ENCODE results near the gene APOB. TPM values are rescaled to one million over a fixed set of nuclear protein-coding genes. Genes with fewer than 3 reads are reported as not detected.
A peak's percentile ranks its signal among the peaks of the same experiment; 100 is the strongest.

APOB gene
- total RNA-seq, 1 experiment from 2014 or later: 1.5 TPM

DNA sequence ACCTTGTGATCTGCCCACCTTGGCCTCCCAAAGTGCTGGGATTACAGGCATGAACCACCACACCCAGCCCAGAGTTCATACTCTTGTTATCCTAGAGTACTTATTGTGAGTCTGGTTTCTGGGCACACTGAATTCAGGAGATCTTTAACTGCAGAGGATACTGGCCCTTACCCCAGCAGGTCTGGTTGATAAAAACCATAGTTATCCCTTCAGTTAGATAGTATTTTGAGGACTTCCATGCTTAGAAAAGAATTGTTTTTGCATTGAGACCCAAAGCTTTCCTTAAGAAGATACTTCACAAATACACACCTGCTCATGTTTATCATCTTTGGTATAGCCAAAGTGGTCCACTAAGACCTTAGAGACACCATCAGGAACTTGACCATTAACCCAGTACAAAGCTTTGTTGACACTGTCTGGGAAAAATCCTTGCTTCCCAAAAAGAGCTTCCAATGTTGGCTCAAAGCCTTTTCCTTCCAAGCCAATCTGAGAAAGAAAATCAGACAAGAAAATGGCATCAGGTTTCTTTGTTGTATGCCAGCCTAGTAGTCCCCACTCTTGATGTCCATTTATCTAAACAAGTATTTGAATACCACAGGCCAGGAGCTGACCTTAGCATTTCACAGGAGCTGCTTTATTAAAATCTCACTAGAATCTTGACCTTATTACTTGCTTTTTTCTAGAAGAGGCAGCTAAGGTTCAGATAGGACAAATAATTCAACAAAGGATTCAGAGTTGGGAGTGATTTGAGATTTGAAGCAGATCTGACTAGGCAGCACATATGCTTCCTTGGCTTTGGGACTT is 17.2 kb downstream of the APOB start:
- no peak for ATAC-seq
- no peak overlapping the region for H3K4me3 Mint-ChIP-seq
- POLR2A ChIA-PET: interaction anchor here (0.7 kb wide), 1 partner anchor 20 kb away, joined by 5 read pairs; no protein-coding TSS in a partner anchor
- H3K36me3 Mint-ChIP-seq: no peaks in the 10 kb centered on the region
- no peak for TF ChIP-seq ZNF423 (CRISPR knock-in tag; IDR thresholded peaks at IDR 0.05)
- TF ChIP-seq, protein P1, sequence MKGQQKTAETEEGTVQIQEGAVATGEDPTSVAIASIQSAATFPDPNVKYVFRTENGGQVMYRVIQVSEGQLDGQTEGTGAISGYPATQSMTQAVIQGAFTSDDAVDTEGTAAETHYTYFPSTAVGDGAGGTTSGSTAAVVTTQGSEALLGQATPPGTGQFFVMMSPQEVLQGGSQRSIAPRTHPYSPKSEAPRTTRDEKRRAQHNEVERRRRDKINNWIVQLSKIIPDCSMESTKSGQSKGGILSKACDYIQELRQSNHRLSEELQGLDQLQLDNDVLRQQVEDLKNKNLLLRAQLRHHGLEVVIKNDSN (CRISPR knock-in tag; IDR thresholded peaks at IDR 0.05): no peak
- no peak for TF ChIP-seq ZNF396 (CRISPR knock-in tag; IDR thresholded peaks at IDR 0.05; ENCODE audit: borderline replicate concordance)
- H3K9me3 Mint-ChIP-seq: no peaks in the 10 kb centered on the region
- no peak overlapping the region for H3K27ac Mint-ChIP-seq
- CTCF ChIA-PET: interaction anchor here (1.3 to 3.4 kb wide), 6 partner anchors 29 to 375 kb away, joined by 5 to 18 read pairs (median 8); no protein-coding TSS in a partner anchor
- no peaks in the 10 kb centered on the region for H3K27me3 Mint-ChIP-seq (ENCODE audit: low read depth)
- no peak for DNase-seq (ENCODE audit: low spot score)
- H3K4me1 Mint-ChIP-seq: no peaks in the 10 kb centered on the region

DNA sequence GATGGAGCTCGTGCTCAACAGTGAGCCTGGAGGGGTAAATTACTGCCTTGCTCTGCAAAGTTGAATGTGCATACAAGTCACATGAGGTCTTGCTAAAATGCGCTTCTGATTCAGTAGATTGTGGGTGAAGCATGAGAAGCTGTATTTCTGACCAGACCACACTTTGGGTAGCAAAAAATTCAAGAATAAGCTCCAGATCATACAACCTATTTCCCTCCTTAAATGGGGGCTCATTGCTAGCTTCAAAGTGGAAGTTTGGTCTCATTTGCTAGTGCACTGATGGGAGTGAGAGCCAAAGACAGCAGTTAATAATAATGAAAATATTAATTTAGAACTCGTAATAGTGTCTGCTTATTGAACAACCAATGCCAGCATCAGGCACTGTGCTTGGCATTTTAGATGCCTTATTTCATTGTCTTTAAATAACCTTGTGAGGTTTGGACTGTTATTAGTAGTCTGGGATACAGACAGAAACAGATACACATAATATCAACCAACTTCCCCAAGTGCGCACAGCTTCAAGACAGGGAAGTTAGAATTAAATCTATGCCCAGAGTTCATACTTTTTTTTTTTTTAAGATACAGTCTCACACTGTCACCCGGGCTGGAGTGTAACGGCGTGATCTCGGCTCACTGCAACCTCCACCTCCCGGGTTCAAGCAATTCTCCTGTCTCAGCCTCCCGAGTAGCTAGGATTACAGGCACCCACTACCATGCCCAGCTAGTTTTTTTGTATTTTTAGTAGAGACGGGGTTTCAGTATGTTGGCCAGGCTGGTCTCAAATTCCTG is 18.0 kb downstream of the APOB start:
- Mint-ChIP-seq H3K27me3 (ENCODE audit: low read depth) (no peaks in the 10 kb centered on the region), H3K36me3 (no peaks in the 10 kb centered on the region), H3K27ac (0 out of 2 replicates have a peak overlapping the region, but pooled peaks have one; percentile 21), H3K4me3 (no peak overlapping the region), H3K4me1 (no peaks in the 10 kb centered on the region), H3K9me3 (no peaks in the 10 kb centered on the region)
- ChIA-PET POLR2A (no interaction called here), CTCF (interaction anchor here (0.9 to 3.4 kb wide), 6 partner anchors 34 to 364 kb away, joined by 3 to 16 read pairs (median 6); no protein-coding TSS in a partner anchor)
- TF ChIP-seq, protein P2, sequence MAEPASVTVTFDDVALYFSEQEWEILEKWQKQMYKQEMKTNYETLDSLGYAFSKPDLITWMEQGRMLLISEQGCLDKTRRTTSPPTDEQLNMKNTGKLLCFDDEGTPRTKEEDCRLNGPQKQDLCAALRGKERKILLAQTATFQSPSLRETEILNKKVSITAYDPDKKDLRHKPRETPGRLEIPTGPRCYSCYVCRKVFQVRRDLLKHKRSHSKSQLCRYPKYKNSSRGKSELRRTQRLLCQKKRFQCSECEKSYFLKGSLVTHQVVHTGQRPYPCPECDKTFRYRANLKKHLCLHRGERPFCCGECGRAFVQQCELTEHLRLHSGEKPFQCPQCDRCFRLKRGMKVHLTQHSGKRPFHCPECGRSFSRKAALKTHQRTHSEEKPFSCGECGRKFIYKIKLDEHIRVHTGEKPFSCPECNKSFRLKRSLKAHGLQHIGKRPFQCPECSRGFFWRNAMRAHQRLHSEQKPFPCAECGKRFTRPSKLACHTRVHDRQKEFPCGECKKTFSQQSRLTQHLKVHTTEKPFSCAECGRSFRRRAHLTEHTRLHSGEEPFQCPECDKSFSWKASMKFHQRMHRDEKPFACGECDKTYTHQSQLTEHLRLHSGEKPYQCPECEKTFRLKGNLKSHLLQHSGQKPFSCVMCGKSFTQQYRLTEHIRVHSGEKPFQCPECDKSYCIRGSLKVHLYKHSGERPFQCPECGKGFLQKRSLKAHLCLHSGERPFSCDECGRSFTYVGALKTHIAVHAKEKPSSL (CRISPR knock-in tag; conservative IDR thresholded peaks at IDR 0.05): no peak
- TF ChIP-seq MXD4 (CRISPR knock-in tag; IDR thresholded peaks at IDR 0.05; ENCODE audit: borderline replicate concordance): no peak
- ATAC-seq (no peak), DNase-seq (ENCODE audit: low spot score) (no peak)

DNA sequence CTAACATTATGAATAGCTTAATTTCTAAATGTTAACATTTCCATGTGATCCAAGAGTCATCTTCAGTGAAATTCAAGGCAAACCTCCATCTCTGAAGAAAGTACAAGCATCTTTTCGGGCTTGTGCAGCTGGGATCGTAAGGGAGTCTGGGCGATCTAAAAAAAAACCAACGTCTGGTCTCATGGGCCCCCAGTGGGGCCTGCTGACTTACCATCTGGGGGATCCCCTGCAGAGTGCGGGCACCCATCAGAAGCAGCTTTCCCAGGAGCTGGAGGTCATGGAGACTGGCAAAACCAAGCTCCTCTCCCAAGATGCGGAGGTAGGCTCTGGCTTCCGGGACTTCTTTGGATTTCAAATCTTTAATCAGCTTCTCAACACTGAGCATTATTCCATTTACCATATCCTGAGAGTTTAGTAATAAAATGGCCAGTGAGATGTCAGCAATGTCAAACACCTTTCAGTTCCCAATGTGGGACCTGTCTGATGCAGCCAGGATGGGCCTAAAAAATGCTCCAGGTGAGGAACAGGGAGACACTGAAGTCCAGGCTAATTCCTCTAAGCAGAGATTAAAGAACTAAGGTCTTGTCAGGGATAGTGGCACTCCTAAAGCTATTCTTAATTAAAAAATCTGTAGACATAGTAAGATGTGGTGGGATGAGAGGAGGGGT is 19.0 kb downstream of the APOB start:
- DNase-seq (ENCODE audit: low spot score): no peak
- no peaks in the 10 kb centered on the region for H3K36me3 Mint-ChIP-seq
- H3K4me3 Mint-ChIP-seq: no peak overlapping the region
- H3K4me1 Mint-ChIP-seq: no peaks in the 10 kb centered on the region
- H3K27ac Mint-ChIP-seq: no peak overlapping the region
- POLR2A ChIA-PET: no interaction called here
- no peaks in the 10 kb centered on the region for H3K27me3 Mint-ChIP-seq (ENCODE audit: low read depth)
- H3K9me3 Mint-ChIP-seq: no peaks in the 10 kb centered on the region
- CTCF ChIA-PET: interaction anchor here (1.1 to 1.9 kb wide), 4 partner anchors 62 to 364 kb away, joined by 3 to 9 read pairs (median 4); no protein-coding TSS in a partner anchor
- ATAC-seq: no peak
- TF ChIP-seq, protein P2 (CRISPR knock-in tag; conservative IDR thresholded peaks at IDR 0.05): no peak
- TF ChIP-seq, protein P3, sequence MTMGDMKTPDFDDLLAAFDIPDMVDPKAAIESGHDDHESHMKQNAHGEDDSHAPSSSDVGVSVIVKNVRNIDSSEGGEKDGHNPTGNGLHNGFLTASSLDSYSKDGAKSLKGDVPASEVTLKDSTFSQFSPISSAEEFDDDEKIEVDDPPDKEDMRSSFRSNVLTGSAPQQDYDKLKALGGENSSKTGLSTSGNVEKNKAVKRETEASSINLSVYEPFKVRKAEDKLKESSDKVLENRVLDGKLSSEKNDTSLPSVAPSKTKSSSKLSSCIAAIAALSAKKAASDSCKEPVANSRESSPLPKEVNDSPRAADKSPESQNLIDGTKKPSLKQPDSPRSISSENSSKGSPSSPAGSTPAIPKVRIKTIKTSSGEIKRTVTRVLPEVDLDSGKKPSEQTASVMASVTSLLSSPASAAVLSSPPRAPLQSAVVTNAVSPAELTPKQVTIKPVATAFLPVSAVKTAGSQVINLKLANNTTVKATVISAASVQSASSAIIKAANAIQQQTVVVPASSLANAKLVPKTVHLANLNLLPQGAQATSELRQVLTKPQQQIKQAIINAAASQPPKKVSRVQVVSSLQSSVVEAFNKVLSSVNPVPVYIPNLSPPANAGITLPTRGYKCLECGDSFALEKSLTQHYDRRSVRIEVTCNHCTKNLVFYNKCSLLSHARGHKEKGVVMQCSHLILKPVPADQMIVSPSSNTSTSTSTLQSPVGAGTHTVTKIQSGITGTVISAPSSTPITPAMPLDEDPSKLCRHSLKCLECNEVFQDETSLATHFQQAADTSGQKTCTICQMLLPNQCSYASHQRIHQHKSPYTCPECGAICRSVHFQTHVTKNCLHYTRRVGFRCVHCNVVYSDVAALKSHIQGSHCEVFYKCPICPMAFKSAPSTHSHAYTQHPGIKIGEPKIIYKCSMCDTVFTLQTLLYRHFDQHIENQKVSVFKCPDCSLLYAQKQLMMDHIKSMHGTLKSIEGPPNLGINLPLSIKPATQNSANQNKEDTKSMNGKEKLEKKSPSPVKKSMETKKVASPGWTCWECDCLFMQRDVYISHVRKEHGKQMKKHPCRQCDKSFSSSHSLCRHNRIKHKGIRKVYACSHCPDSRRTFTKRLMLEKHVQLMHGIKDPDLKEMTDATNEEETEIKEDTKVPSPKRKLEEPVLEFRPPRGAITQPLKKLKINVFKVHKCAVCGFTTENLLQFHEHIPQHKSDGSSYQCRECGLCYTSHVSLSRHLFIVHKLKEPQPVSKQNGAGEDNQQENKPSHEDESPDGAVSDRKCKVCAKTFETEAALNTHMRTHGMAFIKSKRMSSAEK (CRISPR knock-in tag; IDR thresholded peaks at IDR 0.05; ENCODE audit: borderline replicate concordance): no peak
- no peak for TF ChIP-seq RELA (CRISPR knock-in tag; IDR thresholded peaks at IDR 0.05; ENCODE audit: borderline replicate concordance)
- no peak for TF ChIP-seq TEAD1 (CRISPR knock-in tag; IDR thresholded peaks at IDR 0.05)
- TF ChIP-seq SOX15 (CRISPR knock-in tag; IDR thresholded peaks at IDR 0.05): no peak
- no peak for TF ChIP-seq OVOL2 (CRISPR knock-in tag; IDR thresholded peaks at IDR 0.05; ENCODE audit: borderline replicate concordance)
- no peak for TF ChIP-seq NR2C2 (CRISPR knock-in tag; IDR thresholded peaks at IDR 0.05)
- TF ChIP-seq HMGA2 (CRISPR knock-in tag; IDR thresholded peaks at IDR 0.05): no peak
- no peak for TF ChIP-seq ETV6 (CRISPR knock-in tag; IDR thresholded peaks at IDR 0.05)
- TF ChIP-seq, protein P4, sequence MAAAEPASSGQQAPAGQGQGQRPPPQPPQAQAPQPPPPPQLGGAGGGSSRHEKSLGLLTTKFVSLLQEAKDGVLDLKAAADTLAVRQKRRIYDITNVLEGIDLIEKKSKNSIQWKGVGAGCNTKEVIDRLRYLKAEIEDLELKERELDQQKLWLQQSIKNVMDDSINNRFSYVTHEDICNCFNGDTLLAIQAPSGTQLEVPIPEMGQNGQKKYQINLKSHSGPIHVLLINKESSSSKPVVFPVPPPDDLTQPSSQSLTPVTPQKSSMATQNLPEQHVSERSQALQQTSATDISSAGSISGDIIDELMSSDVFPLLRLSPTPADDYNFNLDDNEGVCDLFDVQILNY (CRISPR knock-in tag; IDR thresholded peaks at IDR 0.05): no peak
- TF ChIP-seq, protein P5, sequence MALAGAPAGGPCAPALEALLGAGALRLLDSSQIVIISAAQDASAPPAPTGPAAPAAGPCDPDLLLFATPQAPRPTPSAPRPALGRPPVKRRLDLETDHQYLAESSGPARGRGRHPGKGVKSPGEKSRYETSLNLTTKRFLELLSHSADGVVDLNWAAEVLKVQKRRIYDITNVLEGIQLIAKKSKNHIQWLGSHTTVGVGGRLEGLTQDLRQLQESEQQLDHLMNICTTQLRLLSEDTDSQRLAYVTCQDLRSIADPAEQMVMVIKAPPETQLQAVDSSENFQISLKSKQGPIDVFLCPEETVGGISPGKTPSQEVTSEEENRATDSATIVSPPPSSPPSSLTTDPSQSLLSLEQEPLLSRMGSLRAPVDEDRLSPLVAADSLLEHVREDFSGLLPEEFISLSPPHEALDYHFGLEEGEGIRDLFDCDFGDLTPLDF (CRISPR knock-in tag; IDR thresholded peaks at IDR 0.05): no peak
